ENCODE results near the gene ADCY2. TPM values are rescaled to one million over a fixed set of nuclear protein-coding genes. Genes with fewer than 3 reads are reported as not detected.

Gene ADCY2
- total and polyA plus RNA-seq, 7 experiments from 2014 or later: not detected

DNA sequence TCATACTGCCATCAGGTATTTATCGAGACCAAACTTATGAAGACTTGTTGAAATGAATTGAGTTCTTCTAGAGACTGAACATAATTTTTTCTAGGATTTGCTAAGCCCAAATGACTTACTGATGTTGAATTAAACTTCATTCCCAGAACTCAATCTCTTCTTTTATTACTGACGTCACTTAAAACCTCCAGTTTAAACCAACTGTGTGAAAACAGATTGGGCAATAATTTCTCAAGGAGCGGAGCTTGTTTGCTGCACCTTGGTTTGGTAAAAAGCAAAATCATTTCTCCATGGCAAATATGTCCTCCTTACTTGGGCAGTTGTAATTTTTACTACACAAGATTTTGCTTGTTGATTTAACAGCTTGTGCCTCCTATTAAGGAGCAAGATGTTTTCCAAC lies 417.6 kb downstream of the ADCY2 start:
- ATAC-seq (no peak), DNase-seq (no peak)
- Mint-ChIP-seq H3K9me3 (peaks cover 0 to 4% (median 0%) of the 10 kb centered on the region in 11 donors), H3K27ac (no peak overlapping the region), H3K4me1 (peaks cover 0 to 6% (median 0%) of the 10 kb centered on the region in 7 donors), H3K27me3 (peaks cover 9 to 47% (median 40%) of the 10 kb centered on the region in 5 donors), H3K4me3 (no peak overlapping the region), H3K36me3 (no peaks in the 10 kb centered on the region)
- Histone ChIP-seq H3K4me3 (ENCODE audit: low read length) (no peak overlapping the region), H3K9me3 (ENCODE audit: control insufficient read depth in 2 of 3, low read length in 3 of 3) (no peaks in the 10 kb centered on the region), H3K36me3 (ENCODE audit: control insufficient read depth in 2 of 3, insufficient read depth in 3 of 3, low read length in 3 of 3) (no peaks in the 10 kb centered on the region), H3K4me1 (ENCODE audit: control insufficient read depth in 2 of 2, insufficient read depth in 2 of 2, low read length in 2 of 2) (no peaks in the 10 kb centered on the region), H3K27me3 (ENCODE audit: control insufficient read depth in 2 of 2, insufficient read depth in 2 of 2, low read length in 2 of 2) (no peaks in the 10 kb centered on the region), H3K27ac (ENCODE audit: low read depth, low read length) (no peak overlapping the region)
- CTCF ChIA-PET: no interaction called here
- intact Hi-C loops (cut with micrococcal nuclease): no loop called here
- POLR2A ChIA-PET: interaction anchor here (0.7 kb wide), 1 partner anchor 94 kb away, joined by 6 read pairs; no protein-coding TSS in a partner anchor

DNA sequence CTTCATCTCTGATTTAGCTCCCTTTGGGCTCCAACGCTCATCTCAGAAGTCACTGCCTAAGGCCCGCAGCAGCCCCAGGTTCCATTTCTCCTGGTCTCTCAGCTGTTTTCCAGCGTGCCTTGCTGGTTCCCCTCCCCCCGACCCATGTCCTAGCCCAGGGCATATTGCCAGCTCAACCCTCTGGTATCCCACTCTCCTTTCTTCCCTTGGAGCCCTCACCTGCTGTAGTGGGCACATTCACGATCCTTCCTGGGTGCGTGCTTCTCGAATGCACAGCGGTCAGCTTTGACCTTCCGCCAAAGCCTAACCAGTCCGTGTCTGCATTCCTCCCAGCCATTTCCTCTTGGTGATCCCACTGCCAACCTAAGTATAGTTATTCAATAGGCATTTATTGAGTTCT lies 418.9 kb downstream of the ADCY2 start:
- H3K27me3 ChIP-seq (ENCODE audit: control insufficient read depth in 2 of 2, insufficient read depth in 2 of 2, low read length in 2 of 2): no peaks in the 10 kb centered on the region
- H3K36me3 ChIP-seq (ENCODE audit: control insufficient read depth in 2 of 3, insufficient read depth in 3 of 3, low read length in 3 of 3): no peaks in the 10 kb centered on the region
- Mint-ChIP-seq H3K9me3 (peaks cover 0 to 4% (median 0%) of the 10 kb centered on the region in 11 donors), H3K27ac (no peak overlapping the region), H3K4me1 (peaks cover 0 to 6% (median 0%) of the 10 kb centered on the region in 7 donors), H3K36me3 (no peaks in the 10 kb centered on the region), H3K27me3 (peaks cover 9 to 54% (median 48%) of the 10 kb centered on the region in 5 donors), H3K4me3 (no peak overlapping the region)
- CTCF ChIA-PET: no interaction called here
- intact Hi-C loops (cut with micrococcal nuclease): loop anchor here in 1 of 2 donors (5.0 kb wide), 1 partner anchor 1048 kb away; no protein-coding TSS in a partner anchor
- no peak overlapping the region for H3K4me3 ChIP-seq (ENCODE audit: low read length)
- H3K9me3 ChIP-seq (ENCODE audit: control insufficient read depth in 2 of 3, low read length in 3 of 3): no peaks in the 10 kb centered on the region
- DNase-seq (no peak), ATAC-seq (no peak)
- POLR2A ChIA-PET: no interaction called here
- H3K27ac ChIP-seq (ENCODE audit: low read depth, low read length): no peak overlapping the region
- no peaks in the 10 kb centered on the region for H3K4me1 ChIP-seq (ENCODE audit: control insufficient read depth in 2 of 2, insufficient read depth in 2 of 2, low read length in 2 of 2)

DNA sequence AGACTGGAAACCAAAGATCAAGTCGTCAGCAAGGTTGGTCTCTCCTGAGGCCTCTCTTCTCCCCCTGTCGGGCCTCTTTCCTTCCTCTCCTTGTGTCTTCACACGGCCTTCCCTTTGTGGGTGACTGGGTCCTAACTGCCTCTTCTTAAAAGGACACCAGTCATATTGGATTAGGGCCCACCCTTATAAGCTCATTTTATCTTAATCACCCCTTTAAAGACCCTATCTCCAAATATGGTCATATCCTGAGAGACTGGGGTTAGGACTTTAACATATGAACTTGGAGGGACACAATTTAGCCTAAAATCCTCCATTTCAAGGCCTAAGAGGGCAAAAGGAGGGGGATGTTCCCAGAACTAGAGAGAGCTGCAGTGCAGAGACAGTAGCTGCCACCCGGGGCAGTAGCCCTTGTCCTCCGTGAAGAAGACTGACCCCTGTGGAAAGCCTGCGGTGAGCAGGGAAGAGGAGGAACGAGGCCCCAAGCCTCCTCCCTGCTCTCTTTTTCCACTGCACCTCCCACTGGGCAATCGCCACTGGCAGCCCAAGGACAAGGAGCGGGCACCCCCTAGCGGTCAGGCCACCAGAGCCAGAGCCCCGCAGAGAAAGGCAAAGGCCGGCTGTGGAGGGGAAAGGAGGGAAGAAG lies 420.1 kb downstream of the ADCY2 start:
- Histone ChIP-seq H3K9me3 (ENCODE audit: control insufficient read depth in 2 of 3, low read length in 3 of 3) (no peaks in the 10 kb centered on the region), H3K4me3 (ENCODE audit: low read length) (no peak overlapping the region), H3K36me3 (ENCODE audit: control insufficient read depth in 2 of 3, insufficient read depth in 3 of 3, low read length in 3 of 3) (no peaks in the 10 kb centered on the region), H3K4me1 (ENCODE audit: control insufficient read depth in 2 of 2, insufficient read depth in 2 of 2, low read length in 2 of 2) (no peaks in the 10 kb centered on the region), H3K27me3 (ENCODE audit: control insufficient read depth in 2 of 2, insufficient read depth in 2 of 2, low read length in 2 of 2) (no peaks in the 10 kb centered on the region), H3K27ac (ENCODE audit: low read depth, low read length) (no peak overlapping the region)
- Mint-ChIP-seq H3K27me3 (peaks cover 12 to 52% (median 42%) of the 10 kb centered on the region in 5 donors), H3K4me1 (peaks cover 0 to 6% (median 0%) of the 10 kb centered on the region in 7 donors), H3K9me3 (no peaks in the 10 kb centered on the region), H3K27ac (no peak overlapping the region), H3K4me3 (no peak overlapping the region), H3K36me3 (no peaks in the 10 kb centered on the region)
- POLR2A ChIA-PET: no interaction called here
- ATAC-seq (peak; percentile 87), DNase-seq (peak in 8 of 9 donors; percentile 16 to 73 (median 38))
- intact Hi-C loops (cut with micrococcal nuclease): loop anchor here in 1 of 2 donors (5.0 kb wide), 1 partner anchor 1049 kb away; no protein-coding TSS in a partner anchor
- CTCF ChIA-PET: interaction anchor here (0.9 kb wide), 1 partner anchor 39 kb away, joined by 3 read pairs; no protein-coding TSS in a partner anchor

DNA sequence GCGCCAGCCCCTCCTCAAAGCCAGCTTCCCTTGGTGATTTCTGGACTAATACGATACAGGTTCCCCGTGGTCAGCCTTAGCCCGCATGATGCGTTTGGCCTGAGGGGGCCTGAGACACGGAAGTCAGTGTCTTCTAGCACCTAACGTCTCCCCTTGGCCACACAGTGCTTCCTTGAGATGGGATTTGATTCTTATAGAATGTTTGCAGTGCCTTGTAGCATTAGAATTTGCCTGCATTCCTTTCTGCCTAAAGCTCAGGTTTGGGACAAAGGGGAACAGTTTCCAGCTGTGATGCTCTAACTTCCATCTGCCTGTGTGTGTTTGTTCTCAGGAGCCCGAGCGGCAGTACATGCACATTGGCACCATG lies 420.6 kb downstream of the ADCY2 start:
- Histone ChIP-seq H3K4me3 (ENCODE audit: low read length) (no peak overlapping the region), H3K4me1 (ENCODE audit: control insufficient read depth in 2 of 2, insufficient read depth in 2 of 2, low read length in 2 of 2) (no peaks in the 10 kb centered on the region), H3K9me3 (ENCODE audit: control insufficient read depth in 2 of 3, low read length in 3 of 3) (no peaks in the 10 kb centered on the region), H3K27me3 (ENCODE audit: control insufficient read depth in 2 of 2, insufficient read depth in 2 of 2, low read length in 2 of 2) (no peaks in the 10 kb centered on the region), H3K27ac (ENCODE audit: low read depth, low read length) (no peak overlapping the region), H3K36me3 (ENCODE audit: control insufficient read depth in 2 of 3, insufficient read depth in 3 of 3, low read length in 3 of 3) (no peaks in the 10 kb centered on the region)
- DNase-seq (no peak), ATAC-seq (no peak)
- no peak overlapping the region for H3K4me3 Mint-ChIP-seq
- H3K36me3 Mint-ChIP-seq: no peaks in the 10 kb centered on the region
- POLR2A ChIA-PET: no interaction called here
- peak overlapping the region in 1 of 9 donors; percentile 68 for H3K27ac Mint-ChIP-seq
- CTCF ChIA-PET: no interaction called here
- H3K4me1 Mint-ChIP-seq: peaks cover 0 to 6% (median 0%) of the 10 kb centered on the region in 7 donors
- H3K9me3 Mint-ChIP-seq: no peaks in the 10 kb centered on the region
- intact Hi-C loops (cut with micrococcal nuclease): loop anchor here in 1 of 2 donors (5.0 kb wide), 1 partner anchor 1049 kb away; no protein-coding TSS in a partner anchor
- peaks cover 12 to 56% (median 46%) of the 10 kb centered on the region in 5 donors for H3K27me3 Mint-ChIP-seq

DNA sequence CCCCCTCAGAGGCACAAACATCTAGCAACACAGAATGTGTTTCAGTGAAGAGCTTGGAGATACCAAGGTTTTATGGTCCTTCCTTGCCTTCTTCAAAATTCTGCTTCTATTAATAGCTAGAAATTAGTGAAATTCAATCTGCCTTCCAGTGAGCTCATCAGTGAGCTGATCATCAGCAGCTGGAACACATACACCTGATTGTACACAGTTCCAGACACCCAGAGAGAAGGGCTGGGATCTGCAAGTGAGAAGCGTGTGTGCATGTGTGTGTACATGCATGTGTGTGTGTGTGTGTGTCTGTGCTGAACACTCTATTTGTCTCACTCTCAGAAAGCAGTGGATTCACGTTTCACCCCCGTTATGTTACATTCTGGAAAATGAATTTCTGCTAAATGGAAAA lies 426.5 kb downstream of the ADCY2 start:
- ChIA-PET CTCF (no interaction called here), POLR2A (no interaction called here)
- no peak for ATAC-seq
- Mint-ChIP-seq H3K4me1 (peaks cover 0 to 3% (median 0%) of the 10 kb centered on the region in 7 donors), H3K9me3 (no peaks in the 10 kb centered on the region), H3K36me3 (no peaks in the 10 kb centered on the region), H3K4me3 (no peak overlapping the region), H3K27ac (no peak overlapping the region), H3K27me3 (peaks cover 3 to 44% (median 32%) of the 10 kb centered on the region in 5 donors)
- H3K9me3 ChIP-seq (ENCODE audit: control insufficient read depth in 2 of 3, low read length in 3 of 3): no peaks in the 10 kb centered on the region
- H3K4me1 ChIP-seq (ENCODE audit: control insufficient read depth in 2 of 2, insufficient read depth in 2 of 2, low read length in 2 of 2): no peaks in the 10 kb centered on the region
- no peak overlapping the region for H3K27ac ChIP-seq (ENCODE audit: low read depth, low read length)
- intact Hi-C loops (cut with micrococcal nuclease): no loop called here
- H3K27me3 ChIP-seq (ENCODE audit: control insufficient read depth in 2 of 2, insufficient read depth in 2 of 2, low read length in 2 of 2): no peaks in the 10 kb centered on the region
- no peaks in the 10 kb centered on the region for H3K36me3 ChIP-seq (ENCODE audit: control insufficient read depth in 2 of 3, insufficient read depth in 3 of 3, low read length in 3 of 3)
- no peak for DNase-seq
- no peak overlapping the region for H3K4me3 ChIP-seq (ENCODE audit: low read length)

DNA sequence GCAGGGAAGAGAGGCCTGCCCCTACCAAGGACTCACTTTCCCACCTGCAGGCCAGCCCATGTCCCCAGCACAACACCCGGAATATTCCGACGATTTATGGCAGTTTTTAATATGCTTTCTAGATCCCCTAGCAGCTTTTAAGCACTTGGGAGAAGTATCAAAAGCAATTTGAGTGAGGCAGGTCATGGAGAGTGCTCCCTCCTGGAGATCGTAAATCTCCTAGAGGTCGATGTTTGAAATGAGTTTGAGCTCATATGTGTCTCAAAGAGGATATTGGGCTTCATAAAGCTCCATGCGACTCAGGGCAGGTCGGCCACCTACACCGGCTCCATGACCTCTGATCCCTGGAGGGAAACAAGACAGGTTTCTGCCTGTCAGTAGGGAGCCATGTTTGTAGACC lies 427.7 kb downstream of the ADCY2 start:
- ATAC-seq (no peak), DNase-seq (no peak)
- no peak overlapping the region for H3K27ac Mint-ChIP-seq
- Histone ChIP-seq H3K36me3 (ENCODE audit: control insufficient read depth in 2 of 3, insufficient read depth in 3 of 3, low read length in 3 of 3) (no peaks in the 10 kb centered on the region), H3K9me3 (ENCODE audit: control insufficient read depth in 2 of 3, low read length in 3 of 3) (no peaks in the 10 kb centered on the region), H3K4me3 (ENCODE audit: low read length) (no peak overlapping the region), H3K27me3 (ENCODE audit: control insufficient read depth in 2 of 2, insufficient read depth in 2 of 2, low read length in 2 of 2) (no peaks in the 10 kb centered on the region), H3K27ac (ENCODE audit: low read depth, low read length) (no peak overlapping the region), H3K4me1 (ENCODE audit: control insufficient read depth in 2 of 2, insufficient read depth in 2 of 2, low read length in 2 of 2) (no peaks in the 10 kb centered on the region)
- H3K36me3 Mint-ChIP-seq: no peaks in the 10 kb centered on the region
- CTCF ChIA-PET: no interaction called here
- no peak overlapping the region for H3K4me3 Mint-ChIP-seq
- POLR2A ChIA-PET: no interaction called here
- H3K9me3 Mint-ChIP-seq: no peaks in the 10 kb centered on the region
- H3K4me1 Mint-ChIP-seq: peaks cover 0 to 3% (median 0%) of the 10 kb centered on the region in 7 donors
- intact Hi-C loops (cut with micrococcal nuclease): no loop called here
- peaks cover 3 to 49% (median 33%) of the 10 kb centered on the region in 5 donors for H3K27me3 Mint-ChIP-seq

DNA sequence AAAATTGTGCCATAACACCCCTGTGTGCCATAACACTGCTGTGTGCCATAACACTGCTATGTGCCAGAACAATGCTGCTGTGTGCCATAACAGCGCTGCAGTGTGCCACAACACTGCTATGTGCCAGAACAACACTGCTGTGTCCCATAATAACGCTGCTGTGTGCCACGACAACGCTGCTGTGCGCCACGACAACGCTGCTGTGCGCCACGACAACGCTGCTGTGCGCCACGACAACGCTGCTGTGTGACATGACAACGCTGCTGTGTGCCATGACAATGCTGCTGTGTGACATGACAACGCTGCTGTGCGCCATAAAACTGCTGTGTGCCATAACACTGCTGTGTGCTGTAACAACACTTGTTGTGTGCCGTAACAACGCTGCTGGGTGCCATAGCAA lies 429.1 kb downstream of the ADCY2 start:
- no peaks in the 10 kb centered on the region for H3K36me3 Mint-ChIP-seq
- Histone ChIP-seq H3K9me3 (ENCODE audit: control insufficient read depth in 2 of 3, low read length in 3 of 3) (no peaks in the 10 kb centered on the region), H3K36me3 (ENCODE audit: control insufficient read depth in 2 of 3, insufficient read depth in 3 of 3, low read length in 3 of 3) (no peaks in the 10 kb centered on the region), H3K4me1 (ENCODE audit: control insufficient read depth in 2 of 2, insufficient read depth in 2 of 2, low read length in 2 of 2) (no peaks in the 10 kb centered on the region), H3K27me3 (ENCODE audit: control insufficient read depth in 2 of 2, insufficient read depth in 2 of 2, low read length in 2 of 2) (no peaks in the 10 kb centered on the region), H3K4me3 (ENCODE audit: low read length) (no peak overlapping the region), H3K27ac (ENCODE audit: low read depth, low read length) (no peak overlapping the region)
- ChIA-PET CTCF (no interaction called here), POLR2A (no interaction called here)
- no peaks in the 10 kb centered on the region for H3K9me3 Mint-ChIP-seq
- intact Hi-C loops (cut with micrococcal nuclease): no loop called here
- peaks cover 3 to 38% (median 27%) of the 10 kb centered on the region in 5 donors for H3K27me3 Mint-ChIP-seq
- ATAC-seq (no peak), DNase-seq (no peak)
- no peak overlapping the region for H3K27ac Mint-ChIP-seq
- peaks cover 0 to 3% (median 0%) of the 10 kb centered on the region in 7 donors for H3K4me1 Mint-ChIP-seq
- H3K4me3 Mint-ChIP-seq: no peak overlapping the region

Measured in naive thymus-derived CD4-positive, alpha-beta T cell (primary cell).